Retinal pigment epithelial cell (primary cell): Measurements from ENCODE around the gene NEIL1.

ENCODE experiments used
- DNase-seq: peaks from one replicate; pipeline ENCODE4 v3.0.0-alpha.2; 2010; ENCODE audit warnings: low read depth
- H3K4me3 ChIP-seq: 2 replicates; pipeline ENCODE4 v1.5.1; 2011; ENCODE audit warnings: mild to moderate bottlenecking, low read length, control low read depth, moderate library complexity
- CTCF ChIP-seq: conservative IDR thresholded peaks from 2 replicates; pipeline ENCODE4 v1.5.1; 2011; ENCODE audit warnings: low read depth, low read length, control low read depth, inconsistent platforms

The NEIL1 gene

GRCh38 chr15:75349851-75350588 lies 3.2 kb downstream of the NEIL1 start:
- no peak for TF ChIP-seq CTCF
- no peak overlapping the region for H3K4me3 ChIP-seq
- DNase-seq = no peak

GRCh38 chr15:75350601-75351361 lies 3.9 kb downstream of the NEIL1 start:
- no peak for DNase-seq
- H3K4me3 ChIP-seq = no peak overlapping the region
- no peak for TF ChIP-seq CTCF

- no peak overlapping the region for H3K4me3 ChIP-seq
- TF ChIP-seq CTCF = no peak
- no peak for DNase-seq
These were observed 5.6 kb downstream of the NEIL1 start for GRCh38 chr15:75352186-75353080.

GRCh38 chr15:75353604-75354003 lies 6.8 kb downstream of the NEIL1 start:
- TF ChIP-seq CTCF = no peak
- DNase-seq = no peak
- no peak overlapping the region for H3K4me3 ChIP-seq

GRCh38 chr15:75354454-75354853 lies 7.6 kb downstream of the NEIL1 start:
- TF ChIP-seq CTCF = no peak
- no peak overlapping the region for H3K4me3 ChIP-seq
- DNase-seq = no peak

- H3K4me3 ChIP-seq = no peak overlapping the region
- DNase-seq = no peak
- TF ChIP-seq CTCF = no peak
These were observed 8.5 kb downstream of the NEIL1 start for GRCh38 chr15:75355369-75355768.
